ENCODE data around the gene GAL.
"Not testable (repeated sequence)": the region's sequence is repeated elsewhere in the genome, so short reads cannot be mapped to it uniquely, and the experiment has no call there.

Gene GAL

GRCh38 chr11:68684385-68685356 is at the start of gene GAL:
Gene GAL (plus strand): TSS chr11:68684544. CDS start chr11:68684924, 380 bp downstream.
- no peak for DNase-seq

GRCh38 chr11:68634606-68635005 is 49.7 kb upstream of the GAL start:
- not testable (repeated sequence) for DNase-seq

GRCh38 chr11:68635172-68635571 is 49.2 kb upstream of the GAL start:
- not testable (repeated sequence) for DNase-seq

- DNase-seq: not testable (repeated sequence)
These were observed 48.5 kb upstream of the GAL start for GRCh38 chr11:68635883-68636282.

- DNase-seq: not testable (repeated sequence)
These were observed 45.0 kb upstream of the GAL start for GRCh38 chr11:68639322-68639721.

GRCh38 chr11:68641880-68642279 is 42.5 kb upstream of the GAL start:
- DNase-seq: no peak

- DNase-seq: no peak
These were observed 40.8 kb upstream of the GAL start for GRCh38 chr11:68643585-68643984.

GRCh38 chr11:68646832-68647231 is 37.5 kb upstream of the GAL start:
- DNase-seq: no peak

- no peak for DNase-seq
These were observed 34.3 kb upstream of the GAL start for GRCh38 chr11:68649851-68650555.

GRCh38 chr11:68650801-68651200 is 33.5 kb upstream of the GAL start:
- DNase-seq: no peak

GRCh38 chr11:68651208-68651984 is 32.9 kb upstream of the GAL start:
- DNase-seq: no peak

- no peak for DNase-seq
These were observed 32.2 kb upstream of the GAL start for GRCh38 chr11:68651985-68652682.

- DNase-seq: no peak
These were observed 31.6 kb upstream of the GAL start for GRCh38 chr11:68652683-68653156.

GRCh38 chr11:68653486-68654430 is 30.6 kb upstream of the GAL start:
- DNase-seq: no peak

- DNase-seq: no peak
These were observed 29.4 kb upstream of the GAL start for GRCh38 chr11:68654978-68655377.

- DNase-seq: no peak
These were observed 28.9 kb upstream of the GAL start for GRCh38 chr11:68655406-68655805.

GRCh38 chr11:68655806-68656205 is 28.5 kb upstream of the GAL start:
- DNase-seq: no peak

- DNase-seq: no peak
These were observed 27.1 kb upstream of the GAL start for GRCh38 chr11:68657021-68657780.

- no peak for DNase-seq
These were observed 26.2 kb upstream of the GAL start for GRCh38 chr11:68658097-68658496.

GRCh38 chr11:68658661-68659060 is 25.7 kb upstream of the GAL start:
- DNase-seq: no peak

Measured in SW 1271 (cell line).